DND-41 (cell line): ENCODE measurements around the gene AGFG2.
A peak's percentile ranks its signal among the peaks of the same experiment; 100 is the strongest.

Experiments
- ATAC-seq: fragments of 200-7000 bp; cut with Tn5 transposase; 3 replicates; pipeline ENCODE4 v1.9.1; 2021; ENCODE audit warnings: low read depth; ENCODE audit not compliant: insufficient read depth
- DNase-seq: peaks from one replicate; pipeline ENCODE4 v3.0.0-alpha.2; 2020
- H2AFZ ChIP-seq: 2 replicates; pipeline ENCODE4 v1.6.0; 2012; ENCODE audit warnings: low read depth, low read length
- H3K27ac ChIP-seq: 2 replicates; pipeline ENCODE4 v1.5.1; 2012; ENCODE audit warnings: low read length, inconsistent platforms
- H3K27me3 ChIP-seq: fragments of 200-600 bp; sonication (generic); 2 replicates; pipeline ENCODE4 v1.6.0; 2012; ENCODE audit warnings: low read length, mild to moderate bottlenecking, inconsistent platforms; ENCODE audit not compliant: insufficient read depth, poor library complexity
- H3K36me3 ChIP-seq: 2 replicates; pipeline ENCODE4 v1.5.1; 2012; ENCODE audit warnings: low read length, inconsistent platforms; ENCODE audit not compliant: insufficient read depth
- H3K4me1 ChIP-seq: 2 replicates; pipeline ENCODE4 v1.5.1; 2012; ENCODE audit warnings: mild to moderate bottlenecking, low read length; ENCODE audit not compliant: insufficient read depth
- H3K4me2 ChIP-seq: 2 replicates; pipeline ENCODE4 v1.6.0; 2012; ENCODE audit warnings: mild to moderate bottlenecking, moderate library complexity, low read length, inconsistent platforms; ENCODE audit not compliant: insufficient read depth
- H3K4me3 ChIP-seq, 2 experiments: fragments of 200-600 bp in 1 of 2; shearing (Covaris generic) in 1 of 2; 2 replicates each; pipeline ENCODE4 v1.5.1; 2012 to 2016; ENCODE audit warnings: inconsistent platforms in 2 of 2, low read length in 2 of 2, mild to moderate bottlenecking in 2 of 2, low read depth in 1 of 2, moderate library complexity in 1 of 2
- H3K79me2 ChIP-seq: 2 replicates; pipeline ENCODE4 v1.6.0; 2012; ENCODE audit warnings: low read length, inconsistent platforms; ENCODE audit not compliant: insufficient read depth
- H3K9ac ChIP-seq: 2 replicates; pipeline ENCODE4 v1.6.0; 2012; ENCODE audit warnings: low read depth, mild to moderate bottlenecking, inconsistent platforms, low read length, moderate library complexity
- H3K9me3 ChIP-seq: 2 replicates; pipeline ENCODE4 v1.5.1; 2012; ENCODE audit warnings: low read length, moderate library complexity, mild to moderate bottlenecking, inconsistent platforms; ENCODE audit not compliant: insufficient read depth, severe bottlenecking
- H4K20me1 ChIP-seq: 2 replicates; pipeline ENCODE4 v1.6.0; 2012; ENCODE audit warnings: low read length; ENCODE audit not compliant: insufficient read depth
- CTCF ChIP-seq: IDR thresholded peaks from 2 replicates; pipeline ENCODE4 v1.5.1; 2012; ENCODE audit warnings: borderline replicate concordance, low read length, moderate library complexity, mild to moderate bottlenecking; ENCODE audit not compliant: poor library complexity, severe bottlenecking; ENCODE audit errors: extremely low read depth
- EZH2 ChIP-seq: IDR thresholded peaks from 3 replicates; pipeline ENCODE4 v1.6.1; 2012; ENCODE audit warnings: borderline replicate concordance, low read depth, mild to moderate bottlenecking, moderate library complexity, low read length, inconsistent platforms; ENCODE audit not compliant: severe bottlenecking

The AGFG2 gene

GRCh38 chr7:100591596-100591995, 52.6 kb downstream of the AGFG2 start:
- Histone ChIP-seq H3K27ac (no peak overlapping the region), H3K4me2 (no peak overlapping the region), H3K4me3 (no peak overlapping the region), H3K9me3 (no peaks in the 10 kb centered on the region), H3K9ac (no peak overlapping the region), H3K79me2 (no peaks in the 10 kb centered on the region), H3K36me3 (no peaks in the 10 kb centered on the region), H3K4me1 (peaks cover 5% of the 10 kb centered on the region; the same call in 1 of the 2 replicates), H4K20me1 (no peaks in the 10 kb centered on the region), H2AFZ (no peak overlapping the region), H3K27me3 (no peaks in the 10 kb centered on the region)
- ATAC-seq (no peak), DNase-seq (no peak)
- no peak for TF ChIP-seq CTCF
- no peak for TF ChIP-seq EZH2

GRCh38 chr7:100595188-100595587, 56.2 kb downstream of the AGFG2 start:
- no peak overlapping the region for H3K27ac ChIP-seq
- H3K4me2 ChIP-seq, result no peak overlapping the region
- 0 out of 2 replicates have a peak, but pooled peaks cover 3% of the 10 kb centered on the region for H3K4me1 ChIP-seq
- H3K9ac ChIP-seq, result no peak overlapping the region
- H3K9me3 ChIP-seq, result no peaks in the 10 kb centered on the region
- no peaks in the 10 kb centered on the region for H3K27me3 ChIP-seq
- ATAC-seq (no peak), DNase-seq (no peak)
- H3K4me3 ChIP-seq, result no peak overlapping the region
- TF ChIP-seq EZH2 (no peak), CTCF (no peak)
- H3K36me3 ChIP-seq, result no peaks in the 10 kb centered on the region
- H3K79me2 ChIP-seq, result no peaks in the 10 kb centered on the region
- H2AFZ ChIP-seq, result no peak overlapping the region
- H4K20me1 ChIP-seq, result no peaks in the 10 kb centered on the region

GRCh38 chr7:100598425-100598824, 59.4 kb downstream of the AGFG2 start:
- Histone ChIP-seq H3K27me3 (no peaks in the 10 kb centered on the region), H3K27ac (no peak overlapping the region), H3K4me3 (no peak overlapping the region), H3K36me3 (no peaks in the 10 kb centered on the region), H3K4me1 (peaks cover 12% of the 10 kb centered on the region), H3K9me3 (no peaks in the 10 kb centered on the region), H3K9ac (no peak overlapping the region), H2AFZ (no peak overlapping the region; the same call in 1 of the 2 replicates), H4K20me1 (no peaks in the 10 kb centered on the region), H3K79me2 (no peaks in the 10 kb centered on the region), H3K4me2 (no peak overlapping the region)
- ATAC-seq (peak; percentile 56; the same call in 2 of the 3 replicates), DNase-seq (no peak)
- TF ChIP-seq CTCF, result no peak
- TF ChIP-seq EZH2, result no peak
